A549 (cell line): Measurements from ENCODE around the gene PRRG2. TPM values are rescaled to one million over a fixed set of nuclear protein-coding genes. Genes with fewer than 3 reads are reported as not detected.

Experiments
- ATAC-seq, 2 experiments: fragments of 200-7000 bp in 1 of 2; fragments of >200 bp in 1 of 2; cut with Nextera tagmentation in 1 of 2; cut with Tn5 transposase in 1 of 2; 3 replicates each; pipeline versions ENCODE4 v1.8.0 to v1.9.1; 2018 to 2020; ENCODE audit warnings: mild to moderate bottlenecking in 1 of 2, moderate library complexity in 1 of 2
- CTCF ChIA-PET: fragments of 300-600 bp; sonication (Branson Sonifier 250); formaldehyde crosslinking; extraction: SDS; loops from one replicate; lab custom pipeline; 2021; ENCODE audit warnings: antibody characterized with exemption, inconsistent platforms; lab: Yijun Ruan, JAX
- POLR2A ChIA-PET: fragments of 350-600 bp; formaldehyde crosslinking; extraction: SDS; loops from one replicate; lab custom pipeline; 2021; ENCODE audit warnings: antibody characterized with exemption, inconsistent platforms; lab: Yijun Ruan, JAX
- DNase-seq, 2 experiments: peaks; one replicate each; pipeline versions ENCODE4 v3.0.0 to v3.0.0-alpha.2; 2011 to 2016; ENCODE audit warnings: low read depth in 1 of 2, low spot score in 1 of 2
- FAIRE-seq: peaks from 2 replicates; lab custom pipeline; 2011; peaks lifted over from hg19 to GRCh38; lab: Jason Lieb, UNC
- H3K27ac ChIP-seq, 2 experiments: fragments of >200 bp; sonication (Bioruptor Twin); formaldehyde crosslinking; 3 replicates each; pipeline ENCODE4 v1.5.1; 2016 to 2017
- H3K4me1 ChIP-seq: fragments of >200 bp; sonication (Bioruptor Twin); formaldehyde crosslinking; 3 replicates; pipeline ENCODE4 v1.6.1; 2016
- H3K4me2 ChIP-seq: fragments of >200 bp; sonication (Bioruptor Twin); formaldehyde crosslinking; 3 replicates; pipeline ENCODE4 v1.6.1; 2016
- H3K4me3 ChIP-seq: fragments of >200 bp; sonication (Bioruptor Twin); formaldehyde crosslinking; 3 replicates; pipeline ENCODE4 v1.5.1; 2016
- H3K9me3 ChIP-seq: fragments of >200 bp; sonication (Bioruptor Twin); formaldehyde crosslinking; 3 replicates; pipeline ENCODE4 v1.6.1; 2016
- BCL3 ChIP-seq: fragments of >200 bp; sonication (Bioruptor Twin); formaldehyde crosslinking; IDR thresholded peaks from 3 replicates; pipeline ENCODE4 v1.6.1; 2016
- BHLHE40 ChIP-seq: IDR thresholded peaks from 2 replicates; pipeline ENCODE4 v1.6.1; 2012; ENCODE audit warnings: low read depth, low read length, inconsistent platforms
- CBX8 ChIP-seq: fragments of 200-600 bp; sonication (generic); IDR thresholded peaks from 2 replicates; pipeline ENCODE4 v1.6.1; 2016
- CEBPB ChIP-seq, 2 experiments: fragments of >200 bp in 1 of 2; sonication (Bioruptor Twin) in 1 of 2; formaldehyde crosslinking in 1 of 2; IDR thresholded peaks; 2 replicates each; pipeline ENCODE4 v1.6.1; 2012 to 2016
- CHD2 ChIP-seq: fragments of 150-350 bp; IDR thresholded peaks from 2 replicates; pipeline ENCODE4 v1.6.1; 2014; ENCODE audit warnings: low read length; ENCODE audit not compliant: partially characterized antibody
- CHD4 ChIP-seq: fragments of 200-600 bp; sonication (generic); IDR thresholded peaks from 2 replicates; pipeline ENCODE4 v1.6.1; 2016; ENCODE audit warnings: antibody characterized with exemption, mild to moderate bottlenecking, borderline replicate concordance
- ELK1 ChIP-seq: fragments of 150-350 bp; IDR thresholded peaks from 2 replicates; pipeline ENCODE4 v1.6.1; 2014; ENCODE audit warnings: low read depth, mild to moderate bottlenecking, low read length
- EP300 ChIP-seq, 2 experiments: fragments of >200 bp; sonication (Bioruptor Twin); formaldehyde crosslinking; IDR thresholded peaks; 2 replicates in 1 of 2; 3 replicates in 1 of 2; pipeline ENCODE4 v1.6.1; 2016 to 2017
- ESRRA ChIP-seq: fragments of 150-350 bp; IDR thresholded peaks from 2 replicates; pipeline ENCODE4 v1.6.1; 2014; ENCODE audit warnings: mild to moderate bottlenecking, low read length, borderline replicate concordance
- FOSB ChIP-seq: fragments of 250-450 bp; sonication (Bioruptor Pico); IDR thresholded peaks from 2 replicates; pipeline ENCODE4 v1.5.0; 2020; ENCODE audit warnings: mild to moderate bottlenecking, moderate library complexity
- FOXS1 ChIP-seq: fragments of 250-450 bp; sonication (Bioruptor Pico); IDR thresholded peaks from 2 replicates; pipeline ENCODE4 v1.5.0; 2020; ENCODE audit warnings: mild to moderate bottlenecking, moderate library complexity
- HDAC2 ChIP-seq: fragments of 200-600 bp; sonication (generic); IDR thresholded peaks from 2 replicates; pipeline ENCODE4 v1.6.1; 2016
- JUN ChIP-seq, 2 experiments: fragments of >200 bp; sonication (Bioruptor Twin); formaldehyde crosslinking; IDR thresholded peaks; 2 replicates in 1 of 2; 3 replicates in 1 of 2; pipeline ENCODE4 v1.6.1; 2016 to 2017
- JUNB ChIP-seq: fragments of >200 bp; sonication (Bioruptor Twin); formaldehyde crosslinking; IDR thresholded peaks from 2 replicates; pipeline ENCODE4 v1.6.1; 2016
- KDM5A ChIP-seq: fragments of 200-600 bp; sonication (generic); IDR thresholded peaks from 2 replicates; pipeline ENCODE4 v1.6.1; 2016; ENCODE audit warnings: antibody characterized with exemption, mild to moderate bottlenecking
- MYC ChIP-seq: IDR thresholded peaks from 2 replicates; pipeline ENCODE4 v1.6.1; 2012; ENCODE audit warnings: mild to moderate bottlenecking, inconsistent platforms, low read length, improper control_type of control experiment, borderline replicate concordance
- NFE2L2 ChIP-seq: fragments of 150-350 bp; conservative IDR thresholded peaks from 2 replicates; pipeline ENCODE4 v1.6.1; 2014; ENCODE audit warnings: low read length
- PBX3 ChIP-seq: IDR thresholded peaks from 2 replicates; pipeline ENCODE4 v1.6.1; 2012
- PHF8 ChIP-seq: fragments of 200-600 bp; sonication (generic); IDR thresholded peaks from 2 replicates; pipeline ENCODE4 v1.6.1; 2016; ENCODE audit warnings: low read depth, mild to moderate bottlenecking, antibody characterized with exemption, moderate library complexity, borderline replicate concordance
- POLR2A ChIP-seq: IDR thresholded peaks from 2 replicates; pipeline ENCODE4 v1.6.1; 2012; ENCODE audit warnings: mild to moderate bottlenecking, low read length
- RAD21 ChIP-seq, 2 experiments: fragments of >200 bp in 1 of 2; sonication (Bioruptor Twin) in 1 of 2; formaldehyde crosslinking in 1 of 2; IDR thresholded peaks in 1 of 2; conservative IDR thresholded peaks in 1 of 2; 2 replicates in 1 of 2; 3 replicates in 1 of 2; pipeline ENCODE4 v1.6.1; 2012 to 2018; ENCODE audit warnings: inconsistent platforms in 1 of 2
- RARB ChIP-seq: fragments of 250-450 bp; sonication (Bioruptor Pico); IDR thresholded peaks from 2 replicates; pipeline ENCODE4 v1.8.0; 2021; ENCODE audit warnings: mild to moderate bottlenecking, moderate library complexity
- RFX5 ChIP-seq: fragments of 450-650 bp; IDR thresholded peaks from 2 replicates; pipeline ENCODE4 v1.7.1; 2014; ENCODE audit warnings: antibody characterized with exemption, mild to moderate bottlenecking, moderate library complexity
- SMC3 ChIP-seq: fragments of >200 bp; sonication (Bioruptor Twin); formaldehyde crosslinking; IDR thresholded peaks from 3 replicates; pipeline ENCODE4 v1.6.1; 2018; ENCODE audit warnings: inconsistent platforms
- SREBF2 ChIP-seq: fragments of 450-650 bp; IDR thresholded peaks from 2 replicates; pipeline ENCODE4 v1.6.1; 2014; ENCODE audit warnings: mild to moderate bottlenecking, moderate library complexity
- ZC3H11A ChIP-seq: fragments of 450-650 bp; IDR thresholded peaks from 2 replicates; pipeline ENCODE4 v1.6.1; 2014; ENCODE audit warnings: antibody characterized with exemption, mild to moderate bottlenecking
- ZFP36 ChIP-seq: fragments of 450-650 bp; IDR thresholded peaks from 2 replicates; pipeline ENCODE4 v1.6.1; 2014; ENCODE audit warnings: borderline replicate concordance; ENCODE audit not compliant: partially characterized antibody
- ZNF302 ChIP-seq: fragments of 250-450 bp; sonication (Bioruptor Pico); IDR thresholded peaks from 2 replicates; pipeline ENCODE4 v1.9.0; 2021; ENCODE audit warnings: inconsistent platforms, mild to moderate bottlenecking, moderate library complexity
- WGBS: methylation state at CpG from one replicate; pipeline ENCODE4 v1.1.6; 2017; ENCODE audit errors: missing lambda C conversion rate; 5-methylcytosine and 5-hydroxymethylcytosine counted together
- polyA plus RNA-seq, 4 experiments: library from polyadenylated mRNA; depleted of rRNA in 3 of 4; stranded (reverse); fragments of >200 nt; fragmentation: RNase III in 1 of 4; extraction: RNeasy Plus Mini Kit Qiagen cat#74134 plus additional on column Dnase treatment in 1 of 4; gene quantifications; 2 replicates in 3 of 4; 3 replicates in 1 of 4; pipeline ENCODE4 v1.2.3, GENCODE V29; 2011 to 2017
- TF ChIP-seq, protein P1 (sequence below): fragments of >200 bp; sonication (Bioruptor Twin); formaldehyde crosslinking; IDR thresholded peaks from 2 replicates; pipeline ENCODE4 v1.6.1; 2016
- TF ChIP-seq, protein P2 (sequence below): IDR thresholded peaks from 2 replicates; pipeline ENCODE4 v1.6.1; 2012
- TF ChIP-seq, protein P3 (sequence below): IDR thresholded peaks from 2 replicates; pipeline ENCODE4 v1.6.1; 2012; ENCODE audit warnings: low read depth, borderline replicate concordance

The PRRG2 gene
- polyA plus RNA-seq, 2 of the 4 experiments (the other 2 are of a cell fraction), result 0.53 to 1.0 TPM

- DNase-seq, result no peak
- WGBS, result 7% methylated on average over 8 of the region's 8 CpGs
- Histone ChIP-seq H3K4me1 (peaks cover 8% of the 10 kb centered on the region; the same call in 2 of the 3 replicates), H3K9me3 (no peaks in the 10 kb centered on the region), H3K4me2 (peak overlapping the region; percentile 80), H3K4me3 (peak overlapping the region; percentile 63), H3K27ac (peak overlapping the region; percentile 68 to 88)
- CTCF ChIA-PET, result interaction anchor here (0.7 to 16.1 kb wide), 12 partner anchors 9 to 135 kb away, joined by 3 to 426 read pairs (median 6); partner anchors contain the start of gene PRR12
- POLR2A ChIA-PET, result interaction anchor here (0.7 to 2.8 kb wide), 11 partner anchors 10 to 127 kb away, joined by 3 to 30 read pairs (median 5); partner anchors contain the start of genes ALDH16A1, RPS11, RRAS and SCAF1
- FAIRE-seq, result no peak
- peak; percentile 6 to 12; a peak in 4 of 6 replicates for ATAC-seq
- no peak for TF ChIP-seq SMC3
- no peak for TF ChIP-seq ZC3H11A
- TF ChIP-seq EP300 (IDR thresholded peaks at IDR 0.05), result no peak
- TF ChIP-seq ESRRA, result no peak
- TF ChIP-seq, protein P1, sequence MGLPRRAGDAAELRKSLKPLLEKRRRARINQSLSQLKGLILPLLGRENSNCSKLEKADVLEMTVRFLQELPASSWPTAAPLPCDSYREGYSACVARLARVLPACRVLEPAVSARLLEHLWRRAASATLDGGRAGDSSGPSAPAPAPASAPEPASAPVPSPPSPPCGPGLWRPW, result no peak
- no peak for TF ChIP-seq RARB (CRISPR knock-in tag)
- TF ChIP-seq PBX3, result no peak
- no peak for TF ChIP-seq HDAC2
- TF ChIP-seq NFE2L2, result no peak
- TF ChIP-seq JUNB, result no peak
- TF ChIP-seq, protein P2, sequence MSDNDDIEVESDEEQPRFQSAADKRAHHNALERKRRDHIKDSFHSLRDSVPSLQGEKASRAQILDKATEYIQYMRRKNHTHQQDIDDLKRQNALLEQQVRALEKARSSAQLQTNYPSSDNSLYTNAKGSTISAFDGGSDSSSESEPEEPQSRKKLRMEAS, result no peak
- no peak for TF ChIP-seq FOSB (CRISPR knock-in tag)
- TF ChIP-seq KDM5A, result no peak
- TF ChIP-seq ZNF302 (CRISPR knock-in tag), result no peak
- TF ChIP-seq ELK1, result no peak
- TF ChIP-seq BHLHE40, result no peak
Observed at GRCh38 chr19:49579947-49580263, 1.2 kb upstream of the PRRG2 start.

GRCh38 chr19:49580264-49581006, 681 bp upstream of the PRRG2 start, which contains the start of gene NOSIP:
NOSIP (minus strand) TSS chr19:49580556; CDS start chr19:49560691, 19,865 bp downstream.
- H3K4me1 ChIP-seq, result peaks cover 8% of the 10 kb centered on the region; the same call in 2 of the 3 replicates
- ATAC-seq, result peak; percentile 98 to 99
- ChIA-PET CTCF (interaction anchor here (0.7 to 16.1 kb wide), 16 partner anchors 9 to 135 kb away, joined by 3 to 426 read pairs (median 4); partner anchors contain the start of genes FLT3LG and PRR12), POLR2A (interaction anchor here (0.7 to 2.8 kb wide), 15 partner anchors 9 to 127 kb away, joined by 3 to 30 read pairs (median 5); partner anchors contain the start of genes ALDH16A1, RPS11, RRAS and SCAF1)
- TF ChIP-seq PHF8 (peak; percentile 58; the same call in 1 of the 2 replicates), SREBF2 (peak; percentile 13; the same call in 1 of the 2 replicates), CBX8 (no peak), CEBPB (IDR thresholded peaks at IDR 0.05) (peak in 1 of 2 experiments; percentile 72; a peak in 1 of 4 replicates), PBX3 (peak; percentile 78), RAD21 (conservative IDR thresholded peaks at IDR 0.05 in 1 of 2, IDR thresholded peaks at IDR 0.05 in 1 of 2) (0 out of 5 replicates have a peak, but pooled peaks of 1 of the 2 experiments have one; percentile 4), CHD4 (0 out of 2 replicates have a peak, but pooled peaks have one; percentile 34), FOXS1 (CRISPR knock-in tag) (no peak), ZFP36 (peak; percentile 65), KDM5A (no peak), CHD2 (no peak), JUN (IDR thresholded peaks at IDR 0.05) (peak; percentile 96 to 97), MYC (no peak), HDAC2 (peak; percentile 74), BCL3 (peak; percentile 94; the same call in 2 of the 3 replicates), POLR2A (peak; percentile 99), RFX5 (peak; percentile 54; the same call in 1 of the 2 replicates), ZC3H11A (peak; percentile 37; the same call in 1 of the 2 replicates)
- TF ChIP-seq, protein P3, sequence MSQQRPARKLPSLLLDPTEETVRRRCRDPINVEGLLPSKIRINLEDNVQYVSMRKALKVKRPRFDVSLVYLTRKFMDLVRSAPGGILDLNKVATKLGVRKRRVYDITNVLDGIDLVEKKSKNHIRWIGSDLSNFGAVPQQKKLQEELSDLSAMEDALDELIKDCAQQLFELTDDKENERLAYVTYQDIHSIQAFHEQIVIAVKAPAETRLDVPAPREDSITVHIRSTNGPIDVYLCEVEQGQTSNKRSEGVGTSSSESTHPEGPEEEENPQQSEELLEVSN, result peak; percentile 72
- TF ChIP-seq, protein P2, result peak; percentile 88
- H3K4me3 ChIP-seq, result peak within 1 kb of the TSS; percentile 63
- peak within 1 kb of the TSS; percentile 68 to 88 for H3K27ac ChIP-seq
- DNase-seq, result peak; percentile 94 to 99
- peak; percentile 68 for FAIRE-seq
- H3K9me3 ChIP-seq, result no peaks in the 10 kb centered on the region
- H3K4me2 ChIP-seq, result peak within 1 kb of the TSS; percentile 80
- WGBS, result 2% methylated on average over 31 of the region's 31 CpGs
